GM20431 (cell line): ENCODE measurements around the gene APOB.

Experiments used
- in situ Hi-C: fragments of 300-500 bp; cut with MseI, MboI; formaldehyde crosslinking; loops from one replicate; pipeline ENCODE4 v1.15.0; 2020; ENCODE audit warnings: low sequenced_read_pairs; ENCODE audit not compliant: unreplicated experiment

The APOB gene

GRCh38 chr2:21020668-21021288 lies 23.1 kb downstream of the APOB start:
- in situ Hi-C loops: no loop called here

DNA sequence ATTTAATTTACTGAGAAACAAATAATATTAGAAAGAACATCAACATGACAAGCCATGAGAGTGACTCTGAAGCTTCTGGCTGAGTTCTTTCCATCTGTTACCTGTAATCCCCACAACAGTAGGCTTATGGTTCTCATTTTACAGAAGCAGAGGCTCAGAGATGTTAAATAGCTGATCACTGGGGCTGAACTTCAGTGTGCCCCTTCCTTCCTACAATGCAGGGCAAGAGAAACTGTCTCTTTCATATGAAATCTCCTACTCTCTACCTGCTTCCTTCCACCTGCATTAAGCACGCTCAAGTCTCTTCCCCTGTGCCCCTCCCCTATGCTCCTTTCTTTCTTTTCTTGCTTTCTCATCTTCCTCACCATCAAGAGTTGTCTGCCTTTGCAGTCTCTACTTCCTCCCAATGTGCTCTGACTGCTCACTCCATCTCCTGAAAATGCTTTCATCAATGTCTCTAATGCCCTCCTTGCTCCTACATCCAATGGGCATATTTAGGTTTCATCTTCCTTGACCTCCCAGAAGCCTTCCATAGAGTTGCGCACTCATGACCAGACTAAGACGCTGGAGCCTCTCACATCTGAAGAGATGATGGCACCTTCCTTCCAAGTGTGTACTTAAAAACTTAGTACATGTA lies 23.7 kb downstream of the APOB start:
- in situ Hi-C loops: no loop called here

- in situ Hi-C loops: no loop called here
Measured at GRCh38 chr2:21019678-21020021, 24.2 kb downstream of the APOB start.

DNA sequence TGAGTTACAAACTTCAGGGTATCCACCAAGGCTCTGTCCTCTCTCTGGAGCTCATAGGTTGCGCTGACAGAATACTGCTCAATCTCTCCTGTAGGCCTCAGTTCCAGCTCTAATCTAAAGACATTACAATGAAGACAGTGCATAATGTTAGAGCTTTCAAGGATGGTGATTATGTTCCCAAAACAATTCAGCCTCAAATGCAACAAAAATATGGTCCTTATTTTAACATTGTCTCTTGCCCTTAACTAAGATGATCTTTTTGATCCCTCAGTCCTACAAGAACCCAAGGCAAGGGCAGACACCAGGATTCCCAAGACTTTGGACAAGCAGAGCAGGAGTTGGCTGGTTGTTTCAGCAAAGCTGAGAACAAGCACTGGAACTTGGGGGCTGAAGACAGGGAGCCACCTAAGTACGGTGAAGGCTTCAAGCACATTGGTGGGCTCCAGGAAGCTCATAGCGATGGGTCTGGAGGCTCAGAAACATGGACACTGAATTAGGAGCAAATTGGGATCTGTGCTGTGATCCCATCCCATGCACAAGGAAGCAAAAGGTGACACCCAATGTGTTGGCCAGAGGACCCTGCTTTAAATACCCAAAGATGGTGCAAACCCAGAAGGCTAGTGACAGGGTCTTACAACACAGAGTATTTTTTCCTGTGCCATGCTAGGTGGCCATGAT lies 24.7 kb downstream of the APOB start:
- in situ Hi-C loops: no loop called here

GRCh38 chr2:21018290-21018689 lies 25.6 kb downstream of the APOB start:
- in situ Hi-C loops: no loop called here

DNA sequence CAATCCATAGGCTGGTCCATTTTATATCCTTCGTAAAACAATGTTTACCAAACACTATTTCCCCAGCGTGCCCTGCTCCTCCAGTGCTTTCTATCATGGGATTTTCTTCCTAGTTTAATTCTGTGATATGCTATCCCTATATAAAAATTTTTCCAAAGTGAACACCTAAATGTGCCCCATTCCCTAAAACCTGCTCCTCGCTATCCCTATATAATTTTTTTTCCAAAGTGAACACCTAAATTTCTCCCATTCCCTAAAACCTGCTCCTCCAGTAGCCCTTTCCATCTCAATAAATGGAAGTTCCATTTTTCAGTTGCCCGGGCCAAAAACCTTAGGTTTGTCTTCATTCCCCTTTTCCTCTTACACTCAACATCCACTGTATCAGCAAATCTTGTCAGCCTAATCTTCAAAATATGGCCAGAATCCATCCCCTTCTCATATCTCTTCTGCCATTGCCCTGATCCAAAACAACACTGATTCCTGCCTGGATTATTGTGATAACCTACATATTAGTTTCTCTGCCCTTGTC lies 26.1 kb downstream of the APOB start:
- in situ Hi-C loops: no loop called here

- in situ Hi-C loops: no loop called here
Measured at GRCh38 chr2:21015281-21015645, 28.6 kb downstream of the APOB start.

DNA sequence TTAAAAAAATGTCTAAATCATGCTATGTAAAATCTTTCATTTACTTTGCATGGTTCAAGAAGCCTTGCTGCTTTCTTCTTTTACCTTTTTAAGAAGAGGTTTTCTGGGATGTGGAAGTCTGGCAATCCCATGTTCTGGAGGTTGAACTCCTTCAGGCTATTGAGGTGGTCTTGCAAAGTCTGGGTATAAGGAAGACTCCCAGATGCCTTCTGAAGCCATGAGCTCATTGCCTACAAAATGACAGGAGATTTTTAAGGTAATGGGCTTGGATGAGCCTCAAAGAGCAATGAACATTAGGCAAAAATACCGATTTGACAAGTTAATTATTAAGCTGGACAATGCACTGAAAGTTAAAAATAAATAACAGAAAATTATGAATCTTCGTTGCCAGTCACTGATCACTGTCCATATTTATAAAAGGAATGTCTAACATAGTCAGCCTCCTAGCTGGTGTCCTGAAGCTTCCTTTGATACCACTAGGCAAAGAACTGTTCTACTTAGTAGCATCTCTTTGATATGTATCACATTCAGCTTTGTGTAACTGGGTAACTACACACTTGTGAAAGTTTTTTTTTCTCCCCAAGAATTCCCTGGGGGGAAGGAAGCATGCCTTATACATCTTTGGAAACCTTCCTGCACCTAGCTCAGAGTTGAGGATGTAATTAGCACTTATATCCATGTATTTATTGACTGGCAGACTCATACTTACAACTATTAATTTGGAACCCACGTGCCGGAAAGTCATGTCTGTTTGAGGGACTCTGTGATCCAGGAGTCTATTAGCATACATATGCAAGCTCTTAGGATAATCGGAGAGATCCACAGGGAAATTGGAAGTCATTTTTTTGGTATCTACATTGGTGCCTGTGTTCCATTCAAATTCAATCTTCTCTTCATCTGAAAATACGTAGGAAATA lies 29.3 kb downstream of the APOB start:
- in situ Hi-C loops: no loop called here

GRCh38 chr2:21013043-21013816 lies 30.6 kb downstream of the APOB start:
- in situ Hi-C loops: no loop called here

GRCh38 chr2:21012557-21012937 lies 31.3 kb downstream of the APOB start:
- in situ Hi-C loops: no loop called here

- in situ Hi-C loops: no loop called here
Measured at GRCh38 chr2:21011876-21012556, 31.9 kb downstream of the APOB start.

DNA sequence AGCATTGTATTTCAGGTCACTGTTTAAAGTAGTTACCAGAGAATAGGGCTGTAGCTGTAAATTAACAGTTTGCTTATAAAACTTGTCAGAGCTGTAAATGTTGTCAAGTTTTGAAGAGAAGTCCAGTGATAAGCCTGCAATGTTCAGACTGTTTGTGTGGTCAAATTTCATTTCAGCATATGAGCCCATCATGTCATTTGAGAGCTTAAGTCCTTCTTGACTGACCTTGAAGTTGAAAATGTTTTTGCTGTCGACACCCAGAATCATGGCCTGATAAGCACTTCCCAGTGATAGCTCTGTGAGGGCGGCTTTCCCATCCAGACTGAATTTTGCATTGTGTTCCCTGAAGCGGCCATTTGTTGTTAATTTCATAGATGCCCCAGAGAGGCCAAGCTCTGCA lies 32.4 kb downstream of the APOB start:
- in situ Hi-C loops: no loop called here

GRCh38 chr2:21010813-21011439 lies 32.9 kb downstream of the APOB start:
- in situ Hi-C loops: no loop called here

DNA sequence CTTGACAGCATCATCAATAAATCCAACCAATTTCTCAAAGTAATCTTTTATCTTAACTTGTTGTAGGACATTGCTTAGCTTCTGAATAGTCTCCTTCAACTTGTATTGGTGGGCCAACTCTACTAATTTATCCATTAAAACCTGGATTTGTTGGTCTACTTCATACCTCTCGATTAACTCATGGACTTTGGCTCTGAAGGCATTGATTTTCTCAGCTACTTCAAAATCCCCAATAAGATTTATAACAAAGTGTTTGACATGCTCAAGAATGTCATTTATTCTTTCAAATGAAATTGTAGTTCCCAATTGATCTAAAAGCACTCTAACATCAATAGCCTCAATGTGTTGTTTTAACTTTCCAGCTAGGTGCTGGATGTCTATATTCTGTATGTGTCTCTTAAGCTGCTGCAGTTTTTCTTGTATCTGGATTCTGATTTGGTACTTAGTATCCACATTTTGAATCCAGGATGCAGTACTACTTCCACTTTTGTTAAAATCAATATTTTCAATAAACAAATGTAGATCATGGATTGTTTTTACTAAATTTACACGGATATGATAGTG lies 34.1 kb downstream of the APOB start:
- in situ Hi-C loops: no loop called here

DNA sequence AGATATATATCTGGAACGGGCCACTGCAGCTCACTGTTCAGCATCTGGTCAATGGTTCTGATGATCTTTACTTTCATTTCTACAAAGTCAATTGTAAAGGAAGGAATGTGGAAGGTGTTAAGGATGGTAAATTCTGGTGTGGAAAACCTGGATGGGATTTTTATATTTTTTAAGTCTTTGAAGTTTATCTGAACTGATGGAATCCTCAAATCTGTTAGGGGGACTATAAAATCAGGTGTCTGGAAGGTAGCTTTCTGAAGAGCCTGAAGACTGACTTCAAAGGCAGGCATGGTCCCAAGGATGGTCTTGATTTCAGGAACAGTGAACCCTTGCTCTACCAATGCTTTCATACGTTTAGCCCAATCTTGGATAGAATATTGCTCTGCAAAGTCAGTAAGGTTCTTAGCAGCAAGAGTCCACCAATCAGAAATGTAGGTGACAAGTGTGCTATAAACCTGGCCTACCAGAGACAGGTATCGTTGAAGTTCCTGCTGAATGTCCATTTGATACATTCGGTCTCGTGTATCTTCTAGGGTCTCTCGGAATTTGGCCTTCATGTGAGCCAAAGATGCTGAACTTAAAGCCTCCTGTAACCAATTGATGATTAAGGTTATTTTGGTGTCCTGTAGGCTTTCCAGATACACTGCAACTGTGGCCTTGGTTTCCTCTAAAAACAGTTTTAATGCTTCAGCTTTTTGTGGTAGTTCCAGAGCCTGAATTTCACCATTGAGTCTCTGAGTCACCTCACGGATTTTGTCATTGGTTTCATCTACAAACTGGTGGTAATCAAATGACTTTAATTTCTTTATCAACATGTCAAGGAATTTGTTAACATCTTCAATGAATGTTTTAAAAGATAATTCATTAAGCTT lies 34.8 kb downstream of the APOB start:
- in situ Hi-C loops: no loop called here

GRCh38 chr2:21008014-21008789 lies 35.7 kb downstream of the APOB start:
- in situ Hi-C loops: no loop called here
